GM21381 (cell line): ENCODE results near the gene RANBP3L.

ENCODE experiments used
- ATAC-seq: cut with Tn5 transposase; IDR thresholded peaks from one replicate; pipeline ENCODE4 v1.9.1; 2021; ENCODE audit warnings: mild to moderate bottlenecking, moderate library complexity; ENCODE audit not compliant: unreplicated experiment

RANBP3L gene

DNA sequence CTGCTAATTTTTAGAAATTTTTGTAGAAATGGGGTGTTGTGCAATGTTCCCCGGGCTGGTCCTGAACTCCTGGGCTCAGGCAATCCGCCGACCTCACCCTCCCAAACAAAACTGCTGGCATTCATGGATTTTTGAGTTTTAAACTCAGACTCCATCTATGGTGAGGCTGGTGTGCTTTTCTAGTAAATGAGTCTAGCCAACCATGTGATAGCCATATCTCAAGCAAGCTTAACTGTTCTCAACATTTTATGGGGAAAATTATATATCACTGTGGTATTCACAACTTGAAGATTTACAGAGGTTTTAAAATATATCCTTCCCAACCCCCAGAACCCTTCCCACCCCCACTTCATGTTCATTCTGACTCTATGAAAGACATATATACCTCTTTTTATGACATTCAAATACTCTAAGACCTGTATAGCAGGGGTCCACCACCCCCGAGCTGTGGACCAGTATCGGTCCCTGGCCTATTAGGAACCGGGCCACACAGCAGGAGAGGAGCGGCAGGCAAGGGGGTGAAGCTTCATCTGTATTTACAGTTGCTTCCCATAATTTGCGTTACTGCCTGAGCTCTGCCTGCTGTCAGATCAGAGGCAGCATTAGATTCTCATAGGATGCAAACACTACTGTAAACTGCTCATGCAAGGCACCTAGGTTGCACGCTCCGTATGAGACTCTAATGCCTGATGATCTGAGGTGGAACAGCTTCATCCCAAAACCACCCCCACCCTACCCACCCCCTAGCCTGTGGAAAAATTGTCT is 55.5 kb downstream of the RANBP3L start:
- no peak for ATAC-seq

DNA sequence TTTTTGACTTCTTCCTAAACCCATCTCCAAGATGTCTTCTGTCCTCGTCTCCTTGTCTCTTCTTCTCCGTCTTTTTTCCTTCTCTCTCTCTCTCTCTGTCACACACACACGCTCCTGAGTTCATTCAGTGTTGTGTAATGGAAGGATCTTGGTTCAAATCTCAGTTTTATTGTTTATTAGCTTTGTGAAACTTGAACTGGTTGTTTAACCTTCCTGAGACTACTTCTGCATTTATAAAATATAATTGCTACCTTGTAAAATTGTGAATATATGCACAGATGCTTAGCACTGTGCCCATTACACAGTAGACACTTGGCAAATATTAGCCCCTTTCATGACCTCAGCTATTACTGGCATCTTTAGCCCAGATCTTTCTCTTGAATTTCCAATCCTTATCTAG is 57.6 kb downstream of the RANBP3L start:
- ATAC-seq, result no peak

DNA sequence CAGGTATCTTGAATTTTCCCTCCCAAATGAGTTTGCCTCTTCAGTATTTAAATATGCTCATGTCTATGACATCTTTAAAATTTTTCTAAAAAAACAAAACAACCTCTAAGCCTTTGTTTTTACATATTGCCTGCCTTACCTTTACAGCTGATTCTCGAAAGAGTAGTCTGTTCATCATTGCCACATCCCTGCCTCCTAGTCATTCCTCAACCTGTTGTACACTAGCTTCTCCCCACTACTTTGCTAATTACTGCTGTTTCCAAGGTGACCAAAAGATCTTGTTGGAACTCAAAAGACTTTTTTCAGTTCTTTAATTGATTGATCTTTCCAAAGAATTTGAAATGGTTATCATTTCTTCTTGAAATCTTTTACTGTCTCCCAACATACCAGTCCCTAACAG is 58.0 kb downstream of the RANBP3L start:
- ATAC-seq, result no peak

DNA sequence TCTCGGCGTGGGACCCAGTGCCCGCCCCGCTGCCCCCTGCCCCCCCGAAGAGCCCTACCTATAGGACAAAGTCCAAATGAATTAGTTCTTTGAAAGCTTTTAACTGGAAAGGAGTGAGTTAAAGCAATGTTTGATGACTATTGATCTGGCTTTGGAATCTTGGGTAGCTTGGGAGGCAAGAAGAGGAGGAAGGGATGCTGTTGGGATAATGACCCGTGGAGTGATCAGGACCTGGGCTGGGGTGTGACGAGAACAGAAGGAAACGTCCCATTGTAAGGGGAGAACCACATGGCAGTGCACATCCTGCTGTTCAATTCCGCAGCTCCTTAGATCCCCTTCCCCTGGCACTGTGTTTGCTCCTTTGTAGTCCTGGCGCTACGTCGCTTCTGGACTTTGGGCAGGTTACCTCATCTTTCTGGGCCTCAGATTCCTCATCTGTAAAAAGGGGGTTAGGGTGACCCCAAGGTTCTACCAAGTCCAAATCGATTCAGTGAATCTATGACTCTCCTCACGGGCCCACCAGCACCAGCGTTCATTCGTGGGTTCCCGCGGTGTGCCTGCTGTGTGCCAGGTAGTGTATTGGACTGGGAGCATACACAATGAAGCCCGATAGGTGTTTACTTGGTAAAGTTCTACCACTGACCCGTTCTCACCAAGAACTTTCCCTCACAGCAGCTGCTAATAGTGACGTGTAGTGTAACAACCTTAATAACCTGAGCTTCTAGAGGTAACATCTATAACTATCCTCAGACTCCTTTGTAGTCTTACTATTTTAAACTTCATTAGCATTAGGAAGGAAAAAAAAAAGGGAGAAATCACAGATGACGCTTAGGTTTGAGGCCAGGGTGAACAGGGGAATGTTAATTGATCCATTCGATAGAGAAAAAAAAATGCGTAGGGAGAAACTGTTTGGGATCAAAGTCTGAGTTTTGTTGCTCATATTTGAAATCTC is 58.9 kb downstream of the RANBP3L start:
- ATAC-seq, result no peak

DNA sequence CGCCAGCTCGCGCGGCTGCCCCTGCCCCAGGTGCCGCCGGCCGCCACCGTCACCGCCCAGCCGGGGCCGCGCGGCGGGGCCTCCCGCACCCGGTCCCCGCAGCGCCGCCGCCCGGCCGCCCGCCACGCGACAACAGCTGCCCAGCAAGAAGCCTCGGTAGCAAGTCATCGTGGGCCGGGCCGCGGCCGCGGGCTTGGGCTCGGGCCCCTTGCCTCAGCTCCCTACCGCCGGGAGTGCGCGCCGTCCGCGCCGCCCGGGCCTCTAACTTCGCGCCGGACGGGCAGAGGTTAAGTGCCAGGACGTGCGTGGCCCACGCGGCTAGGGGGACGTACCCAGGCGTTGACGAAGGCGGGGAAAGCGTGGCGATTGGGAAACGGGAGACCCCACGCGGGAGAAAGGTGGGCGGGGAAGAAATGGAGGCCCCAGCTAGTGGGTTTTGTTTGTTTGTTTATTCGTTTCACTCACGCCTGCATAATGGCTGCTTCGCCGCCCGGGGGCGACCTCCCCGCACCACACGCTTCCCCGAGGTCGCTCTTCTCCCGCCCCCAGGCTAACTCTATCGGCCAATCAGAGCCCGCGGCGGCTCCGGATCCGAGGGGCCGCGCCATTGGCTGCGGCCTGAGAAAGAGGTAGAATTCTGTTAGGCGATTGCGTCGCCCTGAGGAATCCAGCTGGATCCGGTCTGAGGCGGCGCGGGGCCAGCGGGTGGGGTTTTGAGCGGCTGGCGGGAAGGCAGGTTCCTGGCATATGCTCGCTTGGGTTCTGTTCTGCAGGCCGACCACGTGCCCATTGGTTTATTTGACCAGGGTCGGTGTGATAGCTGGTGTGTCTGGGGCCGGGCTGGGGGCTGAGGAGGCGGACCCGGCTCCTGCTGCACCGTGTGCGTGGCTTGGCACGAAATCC is 59.8 kb downstream of the RANBP3L start, which contains the start of gene NADK2:
Gene NADK2 (minus strand): TSS at position 295 of the 903 bp plus-strand sequence. CDS start 127 bp downstream, at position 168.
- peak; percentile 88 for ATAC-seq

DNA sequence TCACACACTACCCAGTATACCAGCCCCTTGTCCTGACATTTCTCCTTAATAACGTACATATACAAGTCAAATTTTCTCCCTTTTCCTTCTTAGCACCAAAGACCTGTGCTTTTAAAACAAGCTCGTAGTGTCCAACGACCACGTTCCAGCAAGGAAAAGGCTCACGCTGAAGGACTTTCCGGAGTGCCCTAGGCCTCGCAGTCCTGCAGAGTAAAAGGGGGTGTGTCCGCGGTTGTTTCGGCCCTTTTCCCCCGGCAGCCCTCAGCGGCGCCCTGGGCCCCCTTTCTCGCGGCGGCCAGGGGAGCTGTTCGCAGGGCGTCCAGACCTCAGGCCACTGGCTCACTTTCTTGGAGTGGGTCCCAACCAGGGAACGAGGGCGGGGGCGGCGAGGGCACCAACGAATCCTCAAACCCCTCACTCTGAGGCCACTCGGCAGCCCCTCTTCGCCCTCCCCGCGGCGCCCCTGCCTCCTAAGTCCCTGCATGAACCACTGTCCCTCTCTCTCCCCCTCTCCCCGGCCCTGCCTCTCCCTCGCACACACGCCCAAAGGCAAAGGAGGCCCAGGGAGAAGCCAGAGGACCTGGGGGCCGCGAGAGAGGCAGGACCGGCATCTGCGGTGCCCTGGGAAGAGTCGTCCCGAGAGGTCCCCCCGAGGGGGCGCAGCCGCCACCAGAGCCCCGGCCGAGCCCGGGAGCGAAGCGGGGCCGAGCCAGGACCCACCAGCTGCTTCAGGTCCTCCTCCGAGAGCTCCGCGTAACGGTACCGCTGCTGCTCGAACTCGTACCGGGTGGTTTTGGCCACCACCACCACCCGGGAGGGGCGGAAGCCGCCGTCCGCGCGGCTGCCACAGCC is 60.7 kb downstream of the RANBP3L start:
- peak; percentile 25 for ATAC-seq

DNA sequence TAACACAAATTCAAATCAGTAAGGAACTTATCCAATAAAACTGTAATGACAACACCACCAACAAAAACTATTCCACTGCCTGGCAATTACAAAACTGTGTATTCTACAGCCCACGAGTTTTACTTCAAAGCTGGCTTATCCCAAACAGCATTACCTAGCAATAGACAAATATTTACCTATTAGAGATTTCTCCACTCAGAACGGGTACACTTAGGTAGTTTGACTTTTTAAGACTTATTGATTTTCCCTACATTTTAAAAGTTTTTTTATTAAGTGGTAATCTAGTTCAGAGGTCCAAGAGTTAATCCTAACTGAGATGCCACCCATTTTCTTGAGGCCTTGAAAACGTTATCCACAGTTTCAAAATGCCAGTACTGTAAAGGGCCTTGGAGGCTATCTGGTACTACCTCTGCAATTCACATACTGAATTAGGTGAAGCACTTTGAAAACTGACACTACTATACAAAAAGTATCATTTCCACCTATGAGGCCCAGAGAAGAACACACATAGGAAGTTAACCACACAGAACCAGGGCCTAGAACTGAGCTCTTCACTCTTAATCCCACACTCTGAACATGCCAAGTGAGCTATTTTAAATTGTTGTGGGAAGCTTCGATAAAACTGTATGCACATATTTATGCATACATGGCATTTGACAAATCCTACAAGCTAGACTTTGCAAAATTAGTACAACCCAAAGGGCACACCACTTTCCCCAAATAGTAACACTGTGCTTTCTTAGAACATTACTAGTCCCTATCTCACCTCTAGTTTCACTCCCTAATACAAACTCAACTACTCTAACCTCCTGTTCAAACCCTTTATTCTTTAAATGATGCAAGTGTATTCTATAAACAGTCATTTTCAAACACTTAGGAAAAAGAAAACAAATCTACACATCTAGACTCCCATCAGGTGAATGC is 62.1 kb downstream of the RANBP3L start:
- ATAC-seq, result no peak

DNA sequence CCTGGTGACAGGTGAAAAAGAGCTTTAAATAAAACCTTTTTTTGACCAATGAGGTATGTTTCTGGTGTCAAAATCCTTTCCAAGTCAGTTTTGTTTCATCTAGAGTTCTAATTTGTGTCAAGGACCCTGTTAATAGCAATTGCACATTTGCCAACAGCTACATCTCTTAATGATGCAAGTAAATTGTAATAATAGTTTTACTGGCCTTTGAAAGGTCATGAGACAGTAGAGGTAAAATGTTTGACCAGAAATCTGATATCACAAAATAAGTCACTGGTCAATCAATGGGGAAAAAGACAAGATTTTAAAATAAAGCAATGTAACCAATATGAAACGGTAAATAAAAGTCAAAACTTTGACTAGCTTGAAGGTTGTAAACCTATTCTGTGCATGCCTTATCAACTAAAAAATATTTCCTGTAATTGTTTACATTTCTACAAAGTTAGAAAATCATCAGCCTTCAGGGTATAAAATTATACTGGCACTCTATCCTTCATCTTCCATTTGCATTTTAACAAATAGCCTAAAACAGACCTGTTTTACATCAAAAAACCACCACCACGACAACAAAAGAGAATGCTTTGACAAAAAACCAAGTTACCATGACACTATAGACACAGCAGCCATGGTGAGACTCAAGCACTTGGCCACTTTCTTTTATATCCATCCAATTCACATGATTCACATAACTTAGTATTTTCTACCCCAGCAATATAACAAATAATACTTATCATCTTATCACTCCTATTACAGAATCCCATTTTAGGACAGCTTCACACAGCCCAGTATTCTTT is 63.0 kb downstream of the RANBP3L start:
- no peak for ATAC-seq

DNA sequence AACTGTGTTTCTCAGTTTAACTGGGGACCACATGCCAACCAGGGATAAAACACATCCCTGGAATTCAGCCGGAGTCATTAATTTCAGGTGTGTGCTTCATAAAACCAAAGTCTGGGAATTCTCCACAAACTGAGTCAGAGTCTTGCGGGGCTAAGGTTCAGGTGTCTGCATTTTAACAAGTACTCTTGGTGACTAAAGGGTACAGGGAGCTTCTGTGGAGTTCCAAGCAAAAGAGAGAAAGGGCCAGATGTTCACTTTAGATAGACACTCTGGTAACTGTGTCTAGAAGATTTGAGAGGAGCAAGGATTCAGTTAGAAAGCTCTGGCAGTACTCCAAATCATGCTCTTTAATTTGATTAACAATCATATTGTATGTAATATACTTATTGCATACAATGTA is 64.0 kb downstream of the RANBP3L start:
- ATAC-seq, result no peak

DNA sequence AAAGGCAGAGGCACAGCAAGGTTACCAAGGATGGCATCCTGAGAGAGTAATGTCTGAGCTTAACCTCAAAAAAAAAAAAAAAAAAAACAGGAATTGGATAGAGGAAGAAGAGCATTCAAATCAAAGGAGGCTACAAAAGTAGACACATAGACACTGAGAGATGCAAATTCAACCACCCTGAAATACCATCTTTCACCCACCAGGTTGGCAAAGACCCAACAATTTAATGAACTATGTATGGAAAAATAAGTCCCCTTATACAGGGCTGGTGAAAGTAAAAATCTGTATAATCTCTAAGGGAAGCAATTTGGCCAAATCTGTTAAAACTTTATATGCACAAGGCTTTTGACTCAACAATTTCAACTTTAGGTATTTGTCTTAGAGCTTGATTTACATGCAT is 64.9 kb downstream of the RANBP3L start:
- no peak for ATAC-seq

DNA sequence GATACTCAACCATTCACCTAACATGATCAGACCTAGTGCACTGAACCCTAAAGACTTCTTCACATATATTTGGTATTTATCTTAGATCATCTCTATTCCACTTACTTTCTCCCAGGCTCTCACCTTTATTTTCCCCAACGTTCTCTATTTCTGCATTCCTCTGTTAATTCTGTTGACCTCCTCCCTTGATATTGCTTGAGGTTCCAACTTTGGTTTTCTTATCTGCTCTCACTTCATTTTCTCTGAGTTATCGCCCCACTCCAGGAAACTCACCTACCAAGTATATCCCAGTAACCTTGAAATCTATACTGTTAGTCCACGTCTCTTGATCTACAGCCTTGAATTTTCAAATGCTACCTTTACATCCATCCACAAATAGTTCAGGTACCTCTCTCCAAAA is 69.2 kb downstream of the RANBP3L start:
- no peak for ATAC-seq

DNA sequence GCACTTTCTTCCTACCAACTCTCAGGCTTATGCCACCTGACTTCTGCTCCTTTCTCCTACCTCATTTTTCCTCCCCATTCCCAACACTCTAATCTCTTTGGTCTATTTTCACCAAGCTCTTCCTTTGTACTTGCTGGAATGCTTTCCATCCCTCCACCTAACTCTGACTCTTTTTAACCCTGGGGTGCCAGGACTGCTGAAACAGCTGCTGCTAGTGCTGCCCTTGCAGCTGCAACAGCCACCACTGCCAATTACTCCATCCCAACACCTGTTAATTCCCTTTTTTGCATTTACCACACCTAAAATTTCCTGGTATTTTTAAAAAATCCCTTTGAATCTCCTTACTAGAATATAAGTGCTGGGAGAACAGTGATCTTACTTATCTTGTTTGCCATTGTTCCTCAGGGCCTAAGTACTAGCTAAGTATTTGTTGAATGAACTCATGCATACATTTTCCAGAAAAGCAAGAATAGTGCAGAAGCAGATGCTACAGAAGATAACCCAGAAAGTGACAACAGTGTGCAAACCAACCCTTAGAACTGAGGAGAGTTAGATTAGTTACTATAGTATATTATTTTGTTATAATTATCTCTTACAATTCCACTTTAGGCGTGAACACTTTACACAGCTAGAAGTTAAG is 71.4 kb downstream of the RANBP3L start:
- no peak for ATAC-seq

DNA sequence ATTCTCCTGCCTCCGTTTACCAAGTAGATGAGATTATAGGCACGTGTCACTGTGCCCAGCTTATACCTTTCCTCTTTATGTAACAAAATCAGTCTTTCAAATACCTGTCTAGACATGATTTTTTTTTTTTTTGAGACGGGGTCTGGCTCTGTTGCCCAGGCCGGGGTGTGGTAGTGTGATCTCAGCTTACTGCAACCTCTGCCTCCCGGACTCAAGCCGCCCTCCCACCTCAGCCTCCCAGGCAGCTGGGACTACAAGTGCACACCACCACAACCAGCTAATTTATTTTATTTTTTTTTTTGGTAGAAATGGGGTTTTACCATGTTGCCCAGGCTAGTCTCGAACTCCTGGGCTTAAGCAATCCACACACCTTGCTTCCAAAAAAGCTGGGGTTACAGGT is 73.2 kb downstream of the RANBP3L start:
- no peak for ATAC-seq

DNA sequence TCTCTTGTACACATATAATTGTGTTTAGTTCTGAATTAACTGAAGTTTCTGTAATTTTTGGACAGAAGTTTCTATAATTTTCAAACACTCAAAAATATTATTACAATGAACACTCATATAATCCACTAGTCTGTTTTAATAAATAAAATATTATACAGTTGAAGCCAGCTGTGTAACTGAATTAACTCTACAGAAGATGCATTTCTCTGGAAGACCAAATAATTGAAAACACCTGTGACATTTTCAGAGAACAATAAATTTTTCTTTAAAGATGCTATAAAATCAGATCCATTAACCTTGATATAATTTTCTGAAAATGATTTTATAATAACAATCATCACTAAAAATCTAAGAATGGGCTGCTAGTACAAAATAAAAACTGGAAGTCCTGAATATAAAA is 74.7 kb downstream of the RANBP3L start:
- ATAC-seq, result no peak

DNA sequence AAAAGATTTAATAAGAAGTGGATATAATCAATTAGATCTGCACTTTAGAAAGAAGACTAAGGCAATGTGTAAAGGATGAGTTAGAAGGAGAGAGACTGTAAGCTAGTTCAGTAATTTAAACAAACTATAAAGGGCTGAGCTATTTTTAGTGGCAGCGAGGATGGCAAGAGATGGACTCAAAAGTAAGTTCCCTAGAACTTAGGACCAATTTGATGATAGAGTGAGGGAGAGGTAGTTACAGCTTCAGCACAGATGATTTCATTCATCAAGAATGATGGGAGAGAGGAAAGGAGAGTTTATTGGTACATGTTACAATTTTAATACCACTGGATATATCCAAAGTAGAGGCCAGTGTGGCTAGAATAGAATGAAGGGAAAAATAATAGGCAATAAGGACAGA is 79.1 kb downstream of the RANBP3L start:
- ATAC-seq, result no peak

DNA sequence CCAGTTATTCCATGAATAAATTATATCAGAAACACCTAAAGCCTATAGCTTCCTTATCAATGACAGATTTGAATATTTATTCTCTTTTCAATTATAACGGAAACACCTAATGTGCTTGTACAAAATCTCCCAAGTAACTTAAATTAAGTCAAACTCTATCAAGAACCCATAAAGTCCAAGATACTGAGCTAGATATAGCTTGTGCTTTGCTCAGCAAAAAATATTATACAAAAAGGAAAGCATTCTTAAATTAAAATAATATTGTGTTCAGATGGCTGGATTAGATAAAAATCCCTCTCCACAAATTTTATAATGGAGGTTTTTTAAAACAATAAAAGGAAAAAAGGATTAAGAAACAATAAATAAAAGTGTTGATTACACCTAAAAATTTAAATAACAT is 83.7 kb downstream of the RANBP3L start:
- ATAC-seq, result no peak

DNA sequence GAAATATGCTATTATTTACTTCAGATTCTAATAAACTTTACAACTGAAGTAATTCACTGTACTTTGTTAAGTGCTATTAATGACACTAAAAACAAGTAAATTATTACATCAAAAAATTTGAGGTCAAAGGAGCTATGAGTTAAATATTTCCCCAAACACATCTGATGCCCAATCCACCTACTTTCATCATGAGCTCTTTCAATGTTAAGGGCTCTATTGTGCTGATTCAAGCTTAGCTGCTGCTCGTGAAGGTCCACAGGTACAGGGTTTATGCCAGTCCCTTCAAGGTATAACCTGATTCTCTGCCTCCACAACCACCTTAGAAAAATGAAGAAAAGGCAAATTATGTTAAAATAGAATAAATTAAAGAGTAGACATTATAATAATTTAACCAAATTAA is 84.1 kb downstream of the RANBP3L start:
- ATAC-seq, result no peak

DNA sequence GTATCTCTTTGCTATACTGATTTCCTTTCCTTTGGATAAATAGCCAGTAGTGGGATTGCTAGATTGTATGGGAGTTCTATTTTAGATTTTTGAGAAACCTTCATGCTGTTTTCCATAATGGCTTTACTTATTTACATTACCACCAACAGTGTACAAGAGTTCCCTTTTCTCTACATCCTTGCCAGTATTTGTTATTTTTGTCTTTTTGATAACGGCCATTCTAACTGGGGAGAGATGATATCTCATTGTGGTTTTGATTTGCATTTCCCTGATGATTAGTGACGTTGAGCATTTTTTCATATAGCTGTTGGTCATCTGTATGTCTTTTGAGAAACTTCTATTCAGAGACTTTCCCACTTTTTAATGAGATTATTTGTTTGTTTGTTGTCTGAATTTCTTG is 85.8 kb downstream of the RANBP3L start:
- ATAC-seq, result no peak
